Cardiac muscle cell (in vitro differentiated cells and primary cell): ENCODE measurements around the gene FOSL2. TPM values are rescaled to one million over a fixed set of nuclear protein-coding genes. Genes with fewer than 3 reads are reported as not detected.

Source experiments
- DNase-seq, 2 donors: peaks; one replicate each; pipeline versions ENCODE4 v3.0.0 to v3.0.0-alpha.2; 2010 to 2017; ENCODE audit warnings: low read depth in 1 of 2, low spot score in 1 of 2
- H3K27ac ChIP-seq: fragments of 200-600 bp; sonication (generic); 2 replicates; pipeline ENCODE4 v1.5.1; 2016
- H3K27me3 ChIP-seq: fragments of 200-600 bp; sonication (generic); 2 replicates; pipeline ENCODE4 v1.6.0; 2016; ENCODE audit warnings: control low read depth
- H3K36me3 ChIP-seq: fragments of 200-600 bp; sonication (generic); 2 replicates; pipeline ENCODE4 v1.5.1; 2016; ENCODE audit warnings: control low read depth
- H3K4me1 ChIP-seq: fragments of 200-600 bp; sonication (generic); 2 replicates; pipeline ENCODE4 v1.8.1; 2017; ENCODE audit warnings: low read depth, mild to moderate bottlenecking, mixed run types
- H3K4me3 ChIP-seq: fragments of 200-600 bp; sonication (generic); 2 replicates; pipeline ENCODE4 v1.5.1; 2016; ENCODE audit warnings: mild to moderate bottlenecking
- H3K9me3 ChIP-seq: fragments of 200-600 bp; sonication (generic); 2 replicates; pipeline ENCODE4 v1.5.1; 2017; ENCODE audit warnings: low read depth, mild to moderate bottlenecking, control low read depth
- polyA plus RNA-seq: library from polyadenylated mRNA; unstranded; fragments of >200 nt; fragmentation: Nextera tagmentation; extraction: Ambion mirVana; gene quantifications from 2 replicates; pipeline ENCODE4 v1.2.1, GENCODE V29; 2016
- total RNA-seq: library from RNA; depleted of rRNA; stranded (reverse); fragments of >200 nt; gene quantifications from 2 replicates; pipeline ENCODE4 v1.2.3, GENCODE V29; 2016
- TF ChIP-seq, protein P1 (sequence below): IDR thresholded peaks from 2 replicates; pipeline ENCODE4 v1.5.1; 2012; ENCODE audit warnings: low read depth, mild to moderate bottlenecking, low read length

Gene FOSL2
- total and polyA plus RNA-seq, 2 experiments from 2014 or later, result 2.0 to 3.5 TPM

DNA sequence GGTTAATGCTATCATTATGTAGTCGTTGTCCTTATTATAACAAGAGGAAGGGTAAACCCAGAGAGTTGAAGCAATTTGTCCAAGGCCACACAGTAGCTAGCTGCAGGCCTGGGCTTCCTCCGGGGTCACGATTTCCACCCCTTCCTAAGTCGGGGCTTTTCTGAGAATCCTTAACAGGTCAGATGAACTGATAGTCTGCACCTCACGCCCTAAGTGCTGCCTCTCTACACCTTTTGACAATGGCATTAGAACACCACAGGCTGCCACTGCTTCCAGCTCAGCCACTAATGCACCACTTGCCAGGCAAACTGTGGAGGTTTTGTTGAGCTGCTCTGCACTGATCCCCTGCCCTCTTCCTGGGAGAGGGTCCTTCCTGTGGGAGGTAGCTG is 37.7 kb downstream of the FOSL2 start:
- DNase-seq, result no peak
- Histone ChIP-seq H3K4me1 (no peaks in the 10 kb centered on the region), H3K27ac (no peak overlapping the region), H3K9me3 (no peaks in the 10 kb centered on the region), H3K36me3 (no peaks in the 10 kb centered on the region), H3K27me3 (no peaks in the 10 kb centered on the region), H3K4me3 (no peak overlapping the region)
- TF ChIP-seq, protein P1, sequence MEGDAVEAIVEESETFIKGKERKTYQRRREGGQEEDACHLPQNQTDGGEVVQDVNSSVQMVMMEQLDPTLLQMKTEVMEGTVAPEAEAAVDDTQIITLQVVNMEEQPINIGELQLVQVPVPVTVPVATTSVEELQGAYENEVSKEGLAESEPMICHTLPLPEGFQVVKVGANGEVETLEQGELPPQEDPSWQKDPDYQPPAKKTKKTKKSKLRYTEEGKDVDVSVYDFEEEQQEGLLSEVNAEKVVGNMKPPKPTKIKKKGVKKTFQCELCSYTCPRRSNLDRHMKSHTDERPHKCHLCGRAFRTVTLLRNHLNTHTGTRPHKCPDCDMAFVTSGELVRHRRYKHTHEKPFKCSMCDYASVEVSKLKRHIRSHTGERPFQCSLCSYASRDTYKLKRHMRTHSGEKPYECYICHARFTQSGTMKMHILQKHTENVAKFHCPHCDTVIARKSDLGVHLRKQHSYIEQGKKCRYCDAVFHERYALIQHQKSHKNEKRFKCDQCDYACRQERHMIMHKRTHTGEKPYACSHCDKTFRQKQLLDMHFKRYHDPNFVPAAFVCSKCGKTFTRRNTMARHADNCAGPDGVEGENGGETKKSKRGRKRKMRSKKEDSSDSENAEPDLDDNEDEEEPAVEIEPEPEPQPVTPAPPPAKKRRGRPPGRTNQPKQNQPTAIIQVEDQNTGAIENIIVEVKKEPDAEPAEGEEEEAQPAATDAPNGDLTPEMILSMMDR, result no peak

DNA sequence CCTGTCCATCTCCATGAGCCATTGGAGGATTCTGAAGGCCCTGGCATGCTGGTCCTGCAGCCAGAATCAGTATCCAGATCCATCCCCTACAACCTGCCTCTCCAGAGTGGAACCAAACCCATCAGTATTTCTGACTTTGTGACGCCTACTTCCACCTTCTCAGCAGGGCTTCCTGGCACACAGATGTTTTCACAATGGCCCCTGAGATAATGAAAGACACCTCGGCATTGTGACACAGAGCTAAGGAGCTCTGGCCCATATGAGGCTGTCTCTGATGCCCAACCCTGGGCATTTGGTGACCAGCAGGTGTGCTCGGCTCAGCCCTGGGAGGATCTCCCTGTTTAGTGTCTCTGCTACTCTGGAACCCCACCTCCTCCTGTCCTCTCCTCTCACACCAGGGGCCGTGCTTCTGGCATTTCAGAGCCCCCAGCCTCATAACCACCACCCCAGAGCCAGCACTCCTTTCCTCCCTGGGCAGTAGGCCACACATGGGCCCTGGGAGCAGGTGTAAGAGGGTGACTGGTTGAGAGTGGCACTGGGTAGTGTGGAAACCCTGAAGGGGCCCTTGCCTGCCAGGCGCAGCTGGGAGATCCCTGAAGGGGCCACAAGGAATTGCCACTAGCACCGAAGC is 38.2 kb downstream of the FOSL2 start:
- Histone ChIP-seq H3K4me3 (no peak overlapping the region), H3K4me1 (no peaks in the 10 kb centered on the region), H3K9me3 (no peaks in the 10 kb centered on the region), H3K36me3 (no peaks in the 10 kb centered on the region), H3K27me3 (no peaks in the 10 kb centered on the region), H3K27ac (no peak overlapping the region)
- TF ChIP-seq, protein P1, result no peak
- DNase-seq, result no peak

DNA sequence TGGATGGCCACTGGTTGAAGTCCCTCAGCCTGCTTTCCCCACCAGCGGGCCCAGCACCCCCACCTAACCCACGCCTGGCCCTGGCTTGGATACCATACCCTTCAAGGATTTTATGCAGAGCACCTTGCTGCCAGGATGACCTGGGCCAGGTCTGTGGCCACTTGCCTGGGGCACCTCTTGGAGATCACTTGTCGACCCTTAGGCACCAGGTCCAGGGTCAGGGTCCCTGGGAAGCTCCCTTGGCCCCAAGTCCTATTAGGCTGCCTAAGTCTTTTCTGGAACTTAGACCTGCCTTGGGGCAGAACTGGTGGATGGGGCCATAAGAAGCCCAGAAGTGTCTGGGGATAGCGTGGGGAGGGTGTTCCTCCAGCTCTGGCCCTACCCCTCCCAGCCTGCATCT is 39.1 kb downstream of the FOSL2 start:
- no peak overlapping the region for H3K27ac ChIP-seq
- no peaks in the 10 kb centered on the region for H3K4me1 ChIP-seq
- H3K36me3 ChIP-seq, result no peaks in the 10 kb centered on the region
- DNase-seq, result no peak
- no peaks in the 10 kb centered on the region for H3K27me3 ChIP-seq
- TF ChIP-seq, protein P1, result no peak
- no peak overlapping the region for H3K4me3 ChIP-seq
- no peaks in the 10 kb centered on the region for H3K9me3 ChIP-seq

DNA sequence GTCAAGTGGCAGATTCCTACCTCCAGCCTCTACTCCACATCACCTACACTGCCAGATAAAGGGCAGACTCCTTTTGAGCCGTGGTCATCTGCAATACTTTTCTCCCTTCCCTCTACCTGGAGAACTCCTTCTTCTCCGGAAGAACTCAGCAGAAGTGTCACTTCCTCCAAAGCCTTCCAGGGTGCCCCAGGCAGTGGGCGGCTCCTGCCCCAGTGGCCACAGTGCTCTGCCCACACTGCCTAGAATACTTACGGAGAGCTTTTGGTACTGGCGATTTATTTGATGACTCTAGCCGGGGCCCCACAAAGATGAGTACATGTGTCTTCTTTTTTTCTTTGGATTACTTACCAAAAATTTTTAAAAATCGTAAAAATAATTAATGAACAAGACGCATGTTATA is 39.7 kb downstream of the FOSL2 start:
- no peaks in the 10 kb centered on the region for H3K36me3 ChIP-seq
- no peaks in the 10 kb centered on the region for H3K9me3 ChIP-seq
- peaks cover 1% of the 10 kb centered on the region for H3K4me1 ChIP-seq
- no peak overlapping the region for H3K27ac ChIP-seq
- TF ChIP-seq, protein P1, result no peak
- no peaks in the 10 kb centered on the region for H3K27me3 ChIP-seq
- no peak overlapping the region for H3K4me3 ChIP-seq
- no peak for DNase-seq

DNA sequence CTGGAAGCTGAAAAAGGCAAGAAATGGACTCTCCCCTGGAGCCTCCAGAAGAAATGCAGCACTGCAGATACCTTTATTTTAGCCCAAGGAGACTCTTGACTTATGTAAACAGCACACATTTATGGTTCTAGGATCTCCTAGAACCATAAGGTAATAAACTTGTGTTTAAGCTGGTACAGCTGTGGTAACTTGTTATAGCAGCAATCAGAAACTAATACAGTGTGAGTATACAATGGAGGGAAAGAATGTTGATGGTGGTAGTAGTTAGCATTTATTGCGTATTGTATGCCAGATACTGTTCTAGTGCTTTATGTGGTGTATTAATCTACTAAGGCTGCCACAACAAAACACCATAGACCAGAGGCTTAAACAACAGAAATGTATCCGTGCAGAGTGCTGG is 40.6 kb downstream of the FOSL2 start:
- Histone ChIP-seq H3K36me3 (no peaks in the 10 kb centered on the region), H3K4me1 (peaks cover 10% of the 10 kb centered on the region)

More for the DNA sequence above, 40.6 kb downstream of the FOSL2 start:
- no peaks in the 10 kb centered on the region for H3K9me3 ChIP-seq
- H3K4me3 ChIP-seq, result no peak overlapping the region
- H3K27ac ChIP-seq, result no peak overlapping the region
- DNase-seq, result no peak
- H3K27me3 ChIP-seq, result no peaks in the 10 kb centered on the region
- TF ChIP-seq, protein P1, result no peak
